Osteoblast (primary cell): ENCODE data around the gene SLC23A3. TPM values are rescaled to one million over a fixed set of nuclear protein-coding genes. Genes with fewer than 3 reads are reported as not detected.

Experiments
- DNase-seq: peaks from one replicate; pipeline ENCODE4 v3.0.0; 2011; ENCODE audit warnings: low spot score, mixed read lengths; ENCODE audit not compliant: insufficient read length; ENCODE audit errors: missing footprints
- H2AFZ ChIP-seq: 2 replicates; pipeline ENCODE4 v1.6.0; 2011; ENCODE audit warnings: mild to moderate bottlenecking, low read length
- H3K27ac ChIP-seq: 2 replicates; pipeline ENCODE4 v1.5.1; 2011; ENCODE audit warnings: mild to moderate bottlenecking, low read depth, low read length, moderate library complexity
- H3K27me3 ChIP-seq: 2 replicates; pipeline ENCODE4 v1.6.0; 2012; ENCODE audit warnings: mild to moderate bottlenecking, control low read depth, inconsistent platforms, low read length, moderate library complexity; ENCODE audit not compliant: insufficient read depth
- H3K36me3 ChIP-seq: 2 replicates; pipeline ENCODE4 v1.5.1; 2011; ENCODE audit warnings: mild to moderate bottlenecking, low read length, control low read depth, moderate library complexity; ENCODE audit not compliant: insufficient read depth
- H3K4me1 ChIP-seq: 2 replicates; pipeline ENCODE4 v1.5.1; 2011; ENCODE audit warnings: mild to moderate bottlenecking, low read length, control low read depth, moderate library complexity; ENCODE audit not compliant: insufficient read depth
- H3K4me2 ChIP-seq: 2 replicates; pipeline ENCODE4 v1.6.0; 2011; ENCODE audit warnings: mild to moderate bottlenecking, low read length; ENCODE audit not compliant: insufficient read depth
- H3K4me3 ChIP-seq: fragments of 200-600 bp; sonication (generic); 3 replicates; pipeline ENCODE4 v1.5.1; 2012; ENCODE audit warnings: mild to moderate bottlenecking, low read length, inconsistent platforms; ENCODE audit not compliant: insufficient read depth
- H3K79me2 ChIP-seq: 2 replicates; pipeline ENCODE4 v1.6.0; 2012; ENCODE audit warnings: mild to moderate bottlenecking, low read length, control low read depth, inconsistent platforms; ENCODE audit not compliant: insufficient read depth
- H3K9me3 ChIP-seq: 2 replicates; pipeline ENCODE4 v1.5.1; 2011; ENCODE audit warnings: low read depth, low read length, control low read depth
- H4K20me1 ChIP-seq: 2 replicates; pipeline ENCODE4 v1.6.0; 2012; ENCODE audit warnings: mild to moderate bottlenecking, low read length, control low read depth; ENCODE audit not compliant: insufficient read depth
- CTCF ChIP-seq: IDR thresholded peaks from 2 replicates; pipeline ENCODE4 v1.5.1; 2011; ENCODE audit warnings: mild to moderate bottlenecking, low read depth, low read length, moderate library complexity; ENCODE audit errors: extremely low read depth
- total RNA-seq: library from RNA; depleted of rRNA; stranded (reverse); fragments of >200 nt; gene quantifications from 2 replicates; pipeline ENCODE4 v1.2.3, GENCODE V29; 2012

SLC23A3 gene
- total RNA-seq, 1 donor, result 1.4 TPM

DNA sequence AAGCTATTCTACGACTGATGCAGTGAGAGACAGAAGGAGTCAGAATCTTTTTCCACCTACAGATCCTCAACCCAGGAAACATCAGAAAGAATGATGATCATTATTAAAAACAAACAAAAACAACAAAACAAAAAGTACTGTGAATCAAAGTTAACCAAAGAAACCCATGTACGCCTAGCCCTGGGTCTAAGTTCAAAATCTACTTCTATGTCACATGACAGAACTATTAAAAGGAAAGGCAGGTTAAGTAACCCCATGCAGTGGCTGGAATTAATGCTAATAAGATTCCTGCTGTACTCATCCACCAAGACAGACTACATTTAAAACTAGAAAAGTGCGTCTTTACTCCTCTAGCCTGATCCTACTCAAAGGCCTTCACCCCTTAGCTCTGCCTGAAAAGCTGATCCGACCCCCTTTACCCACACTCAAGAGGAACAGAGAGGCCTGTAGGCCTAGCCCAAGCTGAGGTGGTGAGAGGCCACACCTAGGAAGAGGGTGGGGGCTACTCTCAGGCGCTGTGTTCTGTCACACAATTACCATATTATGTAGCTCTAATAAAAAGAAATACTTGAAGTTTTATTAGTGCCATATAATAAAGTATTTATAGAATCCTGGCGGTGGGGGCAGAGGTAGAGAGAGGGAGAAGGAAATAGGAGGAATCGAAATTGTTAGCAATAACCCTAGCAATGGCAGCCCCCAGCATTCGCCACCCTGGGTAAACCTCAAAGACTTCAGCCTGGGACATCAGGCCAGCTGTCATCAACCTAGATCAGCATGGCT lies 46.3 kb downstream of the SLC23A3 start:
- no peaks in the 10 kb centered on the region for H3K79me2 ChIP-seq
- H3K36me3 ChIP-seq, result no peaks in the 10 kb centered on the region
- peaks cover 19% of the 10 kb centered on the region for H4K20me1 ChIP-seq
- H3K4me2 ChIP-seq, result no peak overlapping the region
- no peak for DNase-seq
- H3K27me3 ChIP-seq, result no peaks in the 10 kb centered on the region
- H3K4me3 ChIP-seq, result no peak overlapping the region
- peaks cover 24% of the 10 kb centered on the region for H3K4me1 ChIP-seq
- TF ChIP-seq CTCF, result no peak
- H3K9me3 ChIP-seq, result no peaks in the 10 kb centered on the region
- no peak overlapping the region for H2AFZ ChIP-seq
- H3K27ac ChIP-seq, result no peak overlapping the region

DNA sequence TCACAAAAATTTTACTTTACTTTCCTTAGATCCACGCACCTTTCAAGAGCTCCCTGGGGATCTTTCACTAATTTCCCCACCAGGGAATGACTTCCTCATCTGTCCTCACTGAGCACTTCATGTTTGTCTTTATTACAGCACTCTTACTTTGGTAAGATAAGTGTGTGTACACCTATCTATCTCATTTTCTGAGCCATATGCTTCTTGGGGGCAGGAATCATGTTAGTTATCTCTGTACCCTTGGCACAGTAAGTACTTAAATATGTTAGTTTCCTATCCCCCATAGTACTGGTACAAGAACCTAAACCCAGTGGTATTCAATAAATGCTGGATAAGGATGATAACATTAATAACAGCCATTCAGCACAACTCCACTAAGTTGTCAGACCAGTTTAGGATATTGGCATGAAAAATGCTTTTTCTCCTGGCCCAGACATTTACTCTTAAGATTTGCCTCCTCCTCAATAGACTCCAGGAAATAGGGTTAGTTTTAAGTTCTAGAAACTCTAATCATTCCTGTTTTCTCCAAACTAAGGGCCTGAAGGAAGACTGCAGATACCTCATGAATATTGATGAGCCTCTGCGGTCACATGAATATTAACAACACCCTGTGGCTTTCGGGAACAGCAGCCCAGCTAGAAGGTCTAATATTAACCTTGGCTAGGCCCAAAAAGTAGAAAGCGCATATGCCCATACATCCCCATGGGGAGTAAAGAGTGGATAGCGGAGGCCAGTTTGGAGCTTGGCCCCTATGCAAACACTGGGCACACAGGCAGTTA lies 47.4 kb downstream of the SLC23A3 start:
- no peaks in the 10 kb centered on the region for H3K79me2 ChIP-seq
- H3K4me2 ChIP-seq, result no peak overlapping the region
- H4K20me1 ChIP-seq, result peaks cover 19% of the 10 kb centered on the region
- peak; percentile 5 for DNase-seq
- no peaks in the 10 kb centered on the region for H3K36me3 ChIP-seq
- no peak overlapping the region for H3K27ac ChIP-seq
- TF ChIP-seq CTCF, result no peak
- H3K4me1 ChIP-seq, result peaks cover 24% of the 10 kb centered on the region
- H3K4me3 ChIP-seq, result no peak overlapping the region
- no peaks in the 10 kb centered on the region for H3K27me3 ChIP-seq
- H2AFZ ChIP-seq, result no peak overlapping the region
- no peaks in the 10 kb centered on the region for H3K9me3 ChIP-seq

DNA sequence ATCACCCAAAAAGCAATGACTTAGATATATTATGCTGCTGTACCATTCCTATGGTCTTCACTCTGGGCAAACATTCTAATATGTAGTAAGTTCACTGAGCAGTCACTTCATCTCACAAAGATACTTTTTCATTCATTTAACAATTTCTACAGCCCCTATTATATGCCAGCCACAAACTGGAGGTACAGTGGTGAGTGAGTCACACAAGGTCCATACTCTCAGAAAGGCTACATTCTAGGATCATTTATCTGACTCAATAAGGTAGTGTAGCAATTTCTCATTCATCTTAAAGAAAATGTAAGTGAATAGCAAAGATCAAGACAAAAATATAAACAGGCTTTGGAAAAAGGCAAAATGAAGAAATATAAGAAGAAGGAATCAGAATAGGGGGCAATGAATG lies 49.7 kb downstream of the SLC23A3 start:
- Histone ChIP-seq H3K4me3 (no peak overlapping the region), H3K9me3 (no peaks in the 10 kb centered on the region), H4K20me1 (peaks cover 17% of the 10 kb centered on the region), H3K27me3 (no peaks in the 10 kb centered on the region), H3K36me3 (no peaks in the 10 kb centered on the region), H3K4me1 (peaks cover 13% of the 10 kb centered on the region), H3K4me2 (no peak overlapping the region), H3K27ac (no peak overlapping the region), H3K79me2 (no peaks in the 10 kb centered on the region), H2AFZ (no peak overlapping the region)
- no peak for DNase-seq
- TF ChIP-seq CTCF, result no peak

GRCh38 chr2:219119422-219120043 lies 50.3 kb downstream of the SLC23A3 start:
- Histone ChIP-seq H2AFZ (no peak overlapping the region), H3K4me3 (no peak overlapping the region), H3K27ac (no peak overlapping the region), H4K20me1 (peaks cover 13% of the 10 kb centered on the region), H3K79me2 (no peaks in the 10 kb centered on the region), H3K36me3 (no peaks in the 10 kb centered on the region), H3K4me2 (no peak overlapping the region), H3K9me3 (no peaks in the 10 kb centered on the region), H3K4me1 (peaks cover 7% of the 10 kb centered on the region), H3K27me3 (no peaks in the 10 kb centered on the region)
- peak; percentile 79 for TF ChIP-seq CTCF
- peak; percentile 53 for DNase-seq
